Measurements from ENCODE around the gene OPRL1. TPM values are rescaled to one million over a fixed set of nuclear protein-coding genes. Genes with fewer than 3 reads are reported as not detected.

OPRL1 gene
- total and polyA plus RNA-seq, 2 donors (not counting 1 experiment from before 2014, with no cell fraction given) = 0.49 to 4.1 TPM

GRCh38 chr20:64041040-64041780, 38.7 kb upstream of the OPRL1 start:
- no peak for TF ChIP-seq CTCF (conservative IDR thresholded peaks at IDR 0.05 in 1 of 2, IDR thresholded peaks at IDR 0.05 in 1 of 2; ENCODE audit: low read depth in 1 of 2, low read length in 2 of 2)
- peak; percentile 83 for TF ChIP-seq EZH2 (IDR thresholded peaks at IDR 0.05; ENCODE audit: low read length, missing control alignments)
- Histone ChIP-seq H3K27ac (ENCODE audit: insufficient read depth, low read length) (no peak overlapping the region), H3K9ac (ENCODE audit: insufficient read depth, low read length) (no peak overlapping the region), H3K4me1 (ENCODE audit: control insufficient read depth, extremely low read depth, insufficient read depth, low read length) (no peaks in the 10 kb centered on the region), H3K27me3 (ENCODE audit: control insufficient read depth, insufficient read depth, low read length) (peaks cover 26% of the 10 kb centered on the region), H3K4me2 (ENCODE audit: extremely low read depth, insufficient read depth, low read length) (no peak overlapping the region), H4K20me1 (ENCODE audit: control insufficient read depth, extremely low read depth, insufficient read depth, low read length) (no peaks in the 10 kb centered on the region), H3K36me3 (ENCODE audit: control insufficient read depth, insufficient read depth, low read length) (no peaks in the 10 kb centered on the region), H2AFZ (ENCODE audit: low read length) (no peak overlapping the region), H3K79me2 (ENCODE audit: control insufficient read depth, insufficient read depth, low read length) (no peaks in the 10 kb centered on the region), H3K4me3 (replicated peaks in 1 of 4; ENCODE audit: control extremely low read depth in 1 of 4, insufficient read depth in 1 of 4, low read depth in 3 of 4, low read length in 4 of 4) (no peak overlapping the region), H3K9me3 (ENCODE audit: control insufficient read depth, insufficient read depth, low read depth, low read length) (no peaks in the 10 kb centered on the region)
- DNase-seq (ENCODE audit: low read depth in 2 of 2) = no peak

GRCh38 chr20:64041781-64042053, 38.2 kb upstream of the OPRL1 start:
- no peaks in the 10 kb centered on the region for H3K9me3 ChIP-seq (ENCODE audit: control insufficient read depth, insufficient read depth, low read depth, low read length)
- H3K4me3 ChIP-seq (replicated peaks in 1 of 4; ENCODE audit: control extremely low read depth in 1 of 4, insufficient read depth in 1 of 4, low read depth in 3 of 4, low read length in 4 of 4) = no peak overlapping the region
- H3K79me2 ChIP-seq (ENCODE audit: control insufficient read depth, insufficient read depth, low read length) = no peaks in the 10 kb centered on the region
- peaks cover 26% of the 10 kb centered on the region for H3K27me3 ChIP-seq (ENCODE audit: control insufficient read depth, insufficient read depth, low read length)
- DNase-seq (ENCODE audit: low read depth in 2 of 2) = no peak
- H3K36me3 ChIP-seq (ENCODE audit: control insufficient read depth, insufficient read depth, low read length) = no peaks in the 10 kb centered on the region
- no peak overlapping the region for H2AFZ ChIP-seq (ENCODE audit: low read length)
- H3K9ac ChIP-seq (ENCODE audit: insufficient read depth, low read length) = no peak overlapping the region
- TF ChIP-seq CTCF (conservative IDR thresholded peaks at IDR 0.05 in 1 of 2, IDR thresholded peaks at IDR 0.05 in 1 of 2; ENCODE audit: low read depth in 1 of 2, low read length in 2 of 2) (no peak), EZH2 (IDR thresholded peaks at IDR 0.05; ENCODE audit: low read length, missing control alignments) (no peak)
- H3K4me1 ChIP-seq (ENCODE audit: control insufficient read depth, extremely low read depth, insufficient read depth, low read length) = no peaks in the 10 kb centered on the region
- no peak overlapping the region for H3K27ac ChIP-seq (ENCODE audit: insufficient read depth, low read length)
- peak overlapping the region; percentile 35 for H3K4me2 ChIP-seq (ENCODE audit: extremely low read depth, insufficient read depth, low read length)
- no peaks in the 10 kb centered on the region for H4K20me1 ChIP-seq (ENCODE audit: control insufficient read depth, extremely low read depth, insufficient read depth, low read length)

GRCh38 chr20:64042054-64042781, 37.7 kb upstream of the OPRL1 start:
- Histone ChIP-seq H3K9ac (ENCODE audit: insufficient read depth, low read length) (no peak overlapping the region), H3K9me3 (ENCODE audit: control insufficient read depth, insufficient read depth, low read depth, low read length) (no peaks in the 10 kb centered on the region), H3K79me2 (ENCODE audit: control insufficient read depth, insufficient read depth, low read length) (no peaks in the 10 kb centered on the region), H3K4me1 (ENCODE audit: control insufficient read depth, extremely low read depth, insufficient read depth, low read length) (no peaks in the 10 kb centered on the region), H3K4me2 (ENCODE audit: extremely low read depth, insufficient read depth, low read length) (peak overlapping the region; percentile 51), H3K27me3 (ENCODE audit: control insufficient read depth, insufficient read depth, low read length) (peaks cover 29% of the 10 kb centered on the region), H4K20me1 (ENCODE audit: control insufficient read depth, extremely low read depth, insufficient read depth, low read length) (no peaks in the 10 kb centered on the region), H2AFZ (ENCODE audit: low read length) (no peak overlapping the region), H3K4me3 (replicated peaks in 1 of 4; ENCODE audit: control extremely low read depth in 1 of 4, insufficient read depth in 1 of 4, low read depth in 3 of 4, low read length in 4 of 4) (peak overlapping the region in 3 of 4 experiments; percentile 7 to 38 (median 23)), H3K36me3 (ENCODE audit: control insufficient read depth, insufficient read depth, low read length) (no peaks in the 10 kb centered on the region), H3K27ac (ENCODE audit: insufficient read depth, low read length) (no peak overlapping the region)
- TF ChIP-seq CTCF (conservative IDR thresholded peaks at IDR 0.05 in 1 of 2, IDR thresholded peaks at IDR 0.05 in 1 of 2; ENCODE audit: low read depth in 1 of 2, low read length in 2 of 2) (no peak), EZH2 (IDR thresholded peaks at IDR 0.05; ENCODE audit: low read length, missing control alignments) (peak; percentile 94)
- DNase-seq (ENCODE audit: low read depth in 2 of 2) = no peak
